ENCODE data around the gene HEATR5A. TPM values are rescaled to one million over a fixed set of nuclear protein-coding genes. Genes with fewer than 3 reads are reported as not detected.
"Not testable (repeated sequence)": the region's sequence is repeated elsewhere in the genome, so short reads cannot be mapped to it uniquely, and the experiment has no call there.

The HEATR5A gene
- total and polyA plus RNA-seq, 2 donors (not counting 1 experiment from before 2014, with no cell fraction given), result 4.8 to 22.1 TPM

GRCh38 chr14:31244626-31245025, 175.7 kb downstream of the HEATR5A start:
- ChIA-PET CTCF (no interaction called here), POLR2A (no interaction called here)
- no peak overlapping the region for H3K4me3 Mint-ChIP-seq
- H3K4me3 ChIP-seq (ENCODE audit: control extremely low read depth in 1 of 5, extremely low read depth in 1 of 5, insufficient read depth in 1 of 5, low read depth in 2 of 5, low read length in 4 of 5), result no peak overlapping the region
- H3K4me1 ChIP-seq (ENCODE audit: control insufficient read depth in 2 of 2, insufficient read depth in 2 of 2, low read length in 2 of 2), result no peaks in the 10 kb centered on the region
- no peak overlapping the region for H3K9ac ChIP-seq (ENCODE audit: low read length)
- H3K9me3 Mint-ChIP-seq (ENCODE audit: insufficient read depth), result no peaks in the 10 kb centered on the region
- H3K27me3 Mint-ChIP-seq, result no peaks in the 10 kb centered on the region
- peaks cover 2% of the 10 kb centered on the region for H3K4me1 Mint-ChIP-seq
- no peak for TF ChIP-seq CTCF (IDR thresholded peaks at IDR 0.05)
- TF ChIP-seq EZH2 (IDR thresholded peaks at IDR 0.05; ENCODE audit: borderline replicate concordance, insufficient read depth, low read depth, low read length, poor library complexity, severe bottlenecking), result no peak
- WGBS (ENCODE audit: insufficient coverage), result no CpG with 5 or more reads among the region's 3 CpGs
- H3K4me2 ChIP-seq (replicated peaks; ENCODE audit: low read depth, low read length, poor library complexity, severe bottlenecking), result no peak overlapping the region
- DNase-seq (no peak), ATAC-seq (ENCODE audit: low read depth) (no peak)
- no peak overlapping the region for H2AFZ ChIP-seq (ENCODE audit: insufficient read depth, low read depth, low read length, poor library complexity, severe bottlenecking)
- no peaks in the 10 kb centered on the region for H3K79me2 ChIP-seq (ENCODE audit: control insufficient read depth, insufficient read depth, low read length)
- H3K9me3 ChIP-seq (ENCODE audit: control extremely low read depth in 1 of 3, control insufficient read depth in 2 of 3, insufficient read depth in 1 of 3, low read length in 2 of 3), result no peaks in the 10 kb centered on the region
- H3K27ac ChIP-seq (ENCODE audit: low read length in 2 of 2), result no peak overlapping the region
- no peaks in the 10 kb centered on the region for H3K27me3 ChIP-seq (replicated peaks in 1 of 4; ENCODE audit: control extremely low read depth in 1 of 4, control insufficient read depth in 3 of 4, insufficient read depth in 4 of 4, low read length in 3 of 4)
- intact Hi-C loops (cut with micrococcal nuclease), result no loop called here
- no peaks in the 10 kb centered on the region for H3K36me3 ChIP-seq (replicated peaks in 1 of 2; ENCODE audit: control extremely low read depth in 1 of 2, control insufficient read depth in 1 of 2, extremely low read depth in 1 of 2, insufficient read depth in 2 of 2, low read length in 1 of 2)
- H3K27ac Mint-ChIP-seq, result no peak overlapping the region
- H4K20me1 ChIP-seq (ENCODE audit: control insufficient read depth, insufficient read depth, low read length, poor library complexity, severe bottlenecking), result no peaks in the 10 kb centered on the region

- Histone ChIP-seq H3K9me3 (ENCODE audit: control extremely low read depth in 1 of 3, control insufficient read depth in 2 of 3, insufficient read depth in 1 of 3, low read length in 2 of 3) (no peaks in the 10 kb centered on the region), H3K27ac (ENCODE audit: low read length in 2 of 2) (no peak overlapping the region), H3K27me3 (replicated peaks in 1 of 4; ENCODE audit: control extremely low read depth in 1 of 4, control insufficient read depth in 3 of 4, insufficient read depth in 4 of 4, low read length in 3 of 4) (no peaks in the 10 kb centered on the region), H2AFZ (ENCODE audit: insufficient read depth, low read depth, low read length, poor library complexity, severe bottlenecking) (no peak overlapping the region), H3K36me3 (replicated peaks in 1 of 2; ENCODE audit: control extremely low read depth in 1 of 2, control insufficient read depth in 1 of 2, extremely low read depth in 1 of 2, insufficient read depth in 2 of 2, low read length in 1 of 2) (no peaks in the 10 kb centered on the region), H3K4me1 (ENCODE audit: control insufficient read depth in 2 of 2, insufficient read depth in 2 of 2, low read length in 2 of 2) (no peaks in the 10 kb centered on the region), H3K9ac (ENCODE audit: low read length) (no peak overlapping the region), H3K4me2 (replicated peaks; ENCODE audit: low read depth, low read length, poor library complexity, severe bottlenecking) (no peak overlapping the region), H3K79me2 (ENCODE audit: control insufficient read depth, insufficient read depth, low read length) (no peaks in the 10 kb centered on the region), H3K4me3 (ENCODE audit: control extremely low read depth in 1 of 5, extremely low read depth in 1 of 5, insufficient read depth in 1 of 5, low read depth in 2 of 5, low read length in 4 of 5) (no peak overlapping the region), H4K20me1 (ENCODE audit: control insufficient read depth, insufficient read depth, low read length, poor library complexity, severe bottlenecking) (no peaks in the 10 kb centered on the region)
- CTCF ChIA-PET, result no interaction called here
- ATAC-seq (ENCODE audit: low read depth) (no peak), DNase-seq (no peak)
- H3K4me1 Mint-ChIP-seq, result peaks cover 7% of the 10 kb centered on the region
- TF ChIP-seq CTCF (IDR thresholded peaks at IDR 0.05) (no peak), EZH2 (IDR thresholded peaks at IDR 0.05; ENCODE audit: borderline replicate concordance, insufficient read depth, low read depth, low read length, poor library complexity, severe bottlenecking) (no peak)
- no peak overlapping the region for H3K27ac Mint-ChIP-seq
- POLR2A ChIA-PET, result no interaction called here
- WGBS (ENCODE audit: insufficient coverage), result 81% methylated on average over 8 of the region's 8 CpGs
- no peaks in the 10 kb centered on the region for H3K9me3 Mint-ChIP-seq (ENCODE audit: insufficient read depth)
- H3K27me3 Mint-ChIP-seq, result no peaks in the 10 kb centered on the region
- no peak overlapping the region for H3K4me3 Mint-ChIP-seq
- intact Hi-C loops (cut with micrococcal nuclease), result no loop called here
Observed at GRCh38 chr14:31243860-31244259, 176.5 kb downstream of the HEATR5A start.

GRCh38 chr14:31242161-31242940, 178.0 kb downstream of the HEATR5A start:
- POLR2A ChIA-PET; CTCF ChIA-PET; H3K9ac ChIP-seq (ENCODE audit: low read length); H3K79me2 ChIP-seq (ENCODE audit: control insufficient read depth, insufficient read depth, low read length); intact Hi-C loops (cut with micrococcal nuclease); H3K9me3 Mint-ChIP-seq (ENCODE audit: insufficient read depth); H3K27me3 Mint-ChIP-seq; H3K4me3 ChIP-seq (ENCODE audit: control extremely low read depth in 1 of 5, extremely low read depth in 1 of 5, insufficient read depth in 1 of 5, low read depth in 2 of 5, low read length in 4 of 5); H3K27ac ChIP-seq (ENCODE audit: low read length in 2 of 2); H3K4me1 ChIP-seq (ENCODE audit: control insufficient read depth in 2 of 2, insufficient read depth in 2 of 2, low read length in 2 of 2); H4K20me1 ChIP-seq (ENCODE audit: control insufficient read depth, insufficient read depth, low read length, poor library complexity, severe bottlenecking); H3K4me3 Mint-ChIP-seq; H3K9me3 ChIP-seq (ENCODE audit: control extremely low read depth in 1 of 3, control insufficient read depth in 2 of 3, insufficient read depth in 1 of 3, low read length in 2 of 3); H3K27me3 ChIP-seq (replicated peaks in 1 of 4; ENCODE audit: control extremely low read depth in 1 of 4, control insufficient read depth in 3 of 4, insufficient read depth in 4 of 4, low read length in 3 of 4); H3K36me3 ChIP-seq (replicated peaks in 1 of 2; ENCODE audit: control extremely low read depth in 1 of 2, control insufficient read depth in 1 of 2, extremely low read depth in 1 of 2, insufficient read depth in 2 of 2, low read length in 1 of 2); H3K4me1 Mint-ChIP-seq; ATAC-seq (ENCODE audit: low read depth); H3K4me2 ChIP-seq (replicated peaks; ENCODE audit: low read depth, low read length, poor library complexity, severe bottlenecking); H3K27ac Mint-ChIP-seq; DNase-seq; H2AFZ ChIP-seq (ENCODE audit: insufficient read depth, low read depth, low read length, poor library complexity, severe bottlenecking): not testable (repeated sequence)
- WGBS (ENCODE audit: insufficient coverage), result 100% methylated on average over 1 of the region's 10 CpGs
